ENCODE results near the gene SFXN5. TPM values are rescaled to one million over a fixed set of nuclear protein-coding genes. Genes with fewer than 3 reads are reported as not detected.

SFXN5 gene
- total RNA-seq, 1 experiment from 2014 or later = 25.9 TPM

DNA sequence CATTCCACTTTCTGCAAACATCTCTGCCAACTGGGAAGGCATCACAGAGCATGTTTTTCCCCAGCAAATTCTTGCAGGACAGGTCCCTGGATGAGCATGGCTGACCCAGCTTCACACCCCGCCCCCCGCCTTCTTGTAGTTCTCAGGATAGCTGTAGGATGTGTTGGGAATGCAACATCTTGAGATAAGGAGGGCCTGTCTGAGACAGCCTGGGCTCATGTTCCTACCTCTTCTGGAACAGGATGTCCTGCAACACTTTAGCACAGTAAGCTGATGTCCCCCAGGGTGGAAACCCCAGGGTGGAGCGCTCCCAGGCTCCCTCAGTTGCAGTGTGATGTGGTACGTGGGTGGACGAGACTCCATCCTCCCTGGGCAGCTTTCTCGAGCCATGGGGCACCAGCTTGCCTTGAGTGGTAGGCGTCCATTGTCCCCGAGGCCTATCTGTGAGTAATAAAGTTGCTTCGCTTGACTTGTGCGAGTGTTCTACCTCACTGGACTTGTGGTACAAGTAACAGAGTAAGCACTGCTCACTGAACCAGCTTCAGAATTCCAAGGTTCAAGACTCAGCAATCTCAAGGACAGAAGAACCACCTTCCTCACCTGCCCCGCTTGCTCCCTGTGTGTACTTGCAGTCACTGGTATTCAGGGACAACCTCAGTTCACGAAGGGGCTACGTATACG, 105.6 kb downstream of the SFXN5 start:
- Mint-ChIP-seq H3K36me3 (peaks cover 1% of the 10 kb centered on the region; the same call in 1 of the 2 replicates), H3K4me3 (no peak overlapping the region), H3K9me3 (no peaks in the 10 kb centered on the region), H3K27ac (no peak overlapping the region), H3K4me1 (peaks cover 42% of the 10 kb centered on the region), H3K27me3 (ENCODE audit: low read depth) (peaks cover 7% of the 10 kb centered on the region; the same call in 1 of the 2 replicates)
- CTCF ChIA-PET = interaction anchor here (1.0 to 5.8 kb wide), 7 partner anchors 8 to 211 kb away, joined by 3 to 80 read pairs (median 3); partner anchors contain the start of gene EMX1
- no peak for TF ChIP-seq HMGA2 (CRISPR knock-in tag; IDR thresholded peaks at IDR 0.05)
- TF ChIP-seq JAZF1 (CRISPR knock-in tag; IDR thresholded peaks at IDR 0.05) = no peak
- TF ChIP-seq, protein P1, sequence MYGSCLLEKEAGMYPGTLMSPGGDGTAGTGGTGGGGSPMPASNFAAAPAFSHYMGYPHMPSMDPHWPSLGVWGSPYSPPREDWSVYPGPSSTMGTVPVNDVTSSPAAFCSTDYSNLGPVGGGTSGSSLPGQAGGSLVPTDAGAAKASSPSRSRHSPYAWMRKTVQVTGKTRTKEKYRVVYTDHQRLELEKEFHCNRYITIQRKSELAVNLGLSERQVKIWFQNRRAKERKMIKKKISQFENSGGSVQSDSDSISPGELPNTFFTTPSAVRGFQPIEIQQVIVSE (CRISPR knock-in tag; IDR thresholded peaks at IDR 0.05; ENCODE audit: borderline replicate concordance) = no peak
- TF ChIP-seq, protein P2, sequence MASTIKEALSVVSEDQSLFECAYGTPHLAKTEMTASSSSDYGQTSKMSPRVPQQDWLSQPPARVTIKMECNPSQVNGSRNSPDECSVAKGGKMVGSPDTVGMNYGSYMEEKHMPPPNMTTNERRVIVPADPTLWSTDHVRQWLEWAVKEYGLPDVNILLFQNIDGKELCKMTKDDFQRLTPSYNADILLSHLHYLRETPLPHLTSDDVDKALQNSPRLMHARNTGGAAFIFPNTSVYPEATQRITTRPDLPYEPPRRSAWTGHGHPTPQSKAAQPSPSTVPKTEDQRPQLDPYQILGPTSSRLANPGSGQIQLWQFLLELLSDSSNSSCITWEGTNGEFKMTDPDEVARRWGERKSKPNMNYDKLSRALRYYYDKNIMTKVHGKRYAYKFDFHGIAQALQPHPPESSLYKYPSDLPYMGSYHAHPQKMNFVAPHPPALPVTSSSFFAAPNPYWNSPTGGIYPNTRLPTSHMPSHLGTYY (CRISPR knock-in tag; IDR thresholded peaks at IDR 0.05) = no peak
- TF ChIP-seq, protein P3, sequence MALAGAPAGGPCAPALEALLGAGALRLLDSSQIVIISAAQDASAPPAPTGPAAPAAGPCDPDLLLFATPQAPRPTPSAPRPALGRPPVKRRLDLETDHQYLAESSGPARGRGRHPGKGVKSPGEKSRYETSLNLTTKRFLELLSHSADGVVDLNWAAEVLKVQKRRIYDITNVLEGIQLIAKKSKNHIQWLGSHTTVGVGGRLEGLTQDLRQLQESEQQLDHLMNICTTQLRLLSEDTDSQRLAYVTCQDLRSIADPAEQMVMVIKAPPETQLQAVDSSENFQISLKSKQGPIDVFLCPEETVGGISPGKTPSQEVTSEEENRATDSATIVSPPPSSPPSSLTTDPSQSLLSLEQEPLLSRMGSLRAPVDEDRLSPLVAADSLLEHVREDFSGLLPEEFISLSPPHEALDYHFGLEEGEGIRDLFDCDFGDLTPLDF (CRISPR knock-in tag; IDR thresholded peaks at IDR 0.05) = no peak
- TF ChIP-seq ZNF138 (CRISPR knock-in tag; conservative IDR thresholded peaks at IDR 0.05) = no peak
- no peak for TF ChIP-seq MYBL2 (CRISPR knock-in tag; IDR thresholded peaks at IDR 0.05)
- TF ChIP-seq, protein P4, sequence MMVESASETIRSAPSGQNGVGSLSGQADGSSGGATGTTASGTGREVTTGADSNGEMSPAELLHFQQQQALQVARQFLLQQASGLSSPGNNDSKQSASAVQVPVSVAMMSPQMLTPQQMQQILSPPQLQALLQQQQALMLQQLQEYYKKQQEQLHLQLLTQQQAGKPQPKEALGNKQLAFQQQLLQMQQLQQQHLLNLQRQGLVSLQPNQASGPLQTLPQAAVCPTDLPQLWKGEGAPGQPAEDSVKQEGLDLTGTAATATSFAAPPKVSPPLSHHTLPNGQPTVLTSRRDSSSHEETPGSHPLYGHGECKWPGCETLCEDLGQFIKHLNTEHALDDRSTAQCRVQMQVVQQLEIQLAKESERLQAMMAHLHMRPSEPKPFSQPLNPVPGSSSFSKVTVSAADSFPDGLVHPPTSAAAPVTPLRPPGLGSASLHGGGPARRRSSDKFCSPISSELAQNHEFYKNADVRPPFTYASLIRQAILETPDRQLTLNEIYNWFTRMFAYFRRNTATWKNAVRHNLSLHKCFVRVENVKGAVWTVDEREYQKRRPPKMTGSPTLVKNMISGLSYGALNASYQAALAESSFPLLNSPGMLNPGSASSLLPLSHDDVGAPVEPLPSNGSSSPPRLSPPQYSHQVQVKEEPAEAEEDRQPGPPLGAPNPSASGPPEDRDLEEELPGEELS (CRISPR knock-in tag; IDR thresholded peaks at IDR 0.05) = no peak
- no peak for TF ChIP-seq CREM (CRISPR knock-in tag; IDR thresholded peaks at IDR 0.05)
- no peak for TF ChIP-seq FOXJ3 (CRISPR knock-in tag; IDR thresholded peaks at IDR 0.05; ENCODE audit: borderline replicate concordance)
- TF ChIP-seq NFYB (CRISPR knock-in tag; conservative IDR thresholded peaks at IDR 0.05; ENCODE audit: low read depth) = no peak
- TF ChIP-seq, protein P5, sequence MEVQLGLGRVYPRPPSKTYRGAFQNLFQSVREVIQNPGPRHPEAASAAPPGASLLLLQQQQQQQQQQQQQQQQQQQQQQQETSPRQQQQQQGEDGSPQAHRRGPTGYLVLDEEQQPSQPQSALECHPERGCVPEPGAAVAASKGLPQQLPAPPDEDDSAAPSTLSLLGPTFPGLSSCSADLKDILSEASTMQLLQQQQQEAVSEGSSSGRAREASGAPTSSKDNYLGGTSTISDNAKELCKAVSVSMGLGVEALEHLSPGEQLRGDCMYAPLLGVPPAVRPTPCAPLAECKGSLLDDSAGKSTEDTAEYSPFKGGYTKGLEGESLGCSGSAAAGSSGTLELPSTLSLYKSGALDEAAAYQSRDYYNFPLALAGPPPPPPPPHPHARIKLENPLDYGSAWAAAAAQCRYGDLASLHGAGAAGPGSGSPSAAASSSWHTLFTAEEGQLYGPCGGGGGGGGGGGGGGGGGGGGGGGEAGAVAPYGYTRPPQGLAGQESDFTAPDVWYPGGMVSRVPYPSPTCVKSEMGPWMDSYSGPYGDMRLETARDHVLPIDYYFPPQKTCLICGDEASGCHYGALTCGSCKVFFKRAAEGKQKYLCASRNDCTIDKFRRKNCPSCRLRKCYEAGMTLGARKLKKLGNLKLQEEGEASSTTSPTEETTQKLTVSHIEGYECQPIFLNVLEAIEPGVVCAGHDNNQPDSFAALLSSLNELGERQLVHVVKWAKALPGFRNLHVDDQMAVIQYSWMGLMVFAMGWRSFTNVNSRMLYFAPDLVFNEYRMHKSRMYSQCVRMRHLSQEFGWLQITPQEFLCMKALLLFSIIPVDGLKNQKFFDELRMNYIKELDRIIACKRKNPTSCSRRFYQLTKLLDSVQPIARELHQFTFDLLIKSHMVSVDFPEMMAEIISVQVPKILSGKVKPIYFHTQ (CRISPR knock-in tag; IDR thresholded peaks at IDR 0.05) = no peak
- POLR2A ChIA-PET = no interaction called here
- DNase-seq (ENCODE audit: low spot score) (no peak), ATAC-seq (no peak)

DNA sequence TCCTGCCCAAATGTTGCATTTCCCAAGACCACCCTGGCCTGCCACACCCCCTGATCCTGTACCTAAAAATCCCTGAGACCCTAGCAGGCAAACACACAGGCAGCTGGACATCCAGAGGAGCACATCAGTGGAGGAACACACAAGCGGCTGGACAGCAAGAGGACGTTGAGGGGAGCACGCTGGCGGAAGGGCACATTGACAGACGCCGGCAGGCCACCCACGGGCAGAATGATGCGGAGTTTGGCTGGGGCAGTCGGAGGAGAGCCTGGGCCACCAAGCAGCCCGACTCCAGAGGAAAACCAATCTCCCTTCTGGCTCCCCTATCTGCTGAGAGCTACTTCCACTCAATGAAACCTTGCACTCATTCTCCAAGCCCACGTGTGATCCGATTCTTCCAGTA, 106.5 kb downstream of the SFXN5 start:
- Mint-ChIP-seq H3K36me3 (peaks cover 3% of the 10 kb centered on the region; the same call in 1 of the 2 replicates), H3K4me1 (peaks cover 49% of the 10 kb centered on the region), H3K4me3 (no peak overlapping the region), H3K9me3 (no peaks in the 10 kb centered on the region), H3K27me3 (ENCODE audit: low read depth) (peaks cover 7% of the 10 kb centered on the region; the same call in 1 of the 2 replicates), H3K27ac (no peak overlapping the region)
- DNase-seq (ENCODE audit: low spot score) = no peak
- ChIA-PET CTCF (interaction anchor here (1.0 to 5.8 kb wide), 7 partner anchors 9 to 212 kb away, joined by 3 to 80 read pairs (median 18); partner anchors contain the start of genes EMX1 and SPR), POLR2A (interaction anchor here (4.0 kb wide), 1 partner anchor 48 kb away, joined by 30 read pairs; the partner anchor contains the start of gene EMX1)
- ATAC-seq = no peak
- TF ChIP-seq, protein P6, sequence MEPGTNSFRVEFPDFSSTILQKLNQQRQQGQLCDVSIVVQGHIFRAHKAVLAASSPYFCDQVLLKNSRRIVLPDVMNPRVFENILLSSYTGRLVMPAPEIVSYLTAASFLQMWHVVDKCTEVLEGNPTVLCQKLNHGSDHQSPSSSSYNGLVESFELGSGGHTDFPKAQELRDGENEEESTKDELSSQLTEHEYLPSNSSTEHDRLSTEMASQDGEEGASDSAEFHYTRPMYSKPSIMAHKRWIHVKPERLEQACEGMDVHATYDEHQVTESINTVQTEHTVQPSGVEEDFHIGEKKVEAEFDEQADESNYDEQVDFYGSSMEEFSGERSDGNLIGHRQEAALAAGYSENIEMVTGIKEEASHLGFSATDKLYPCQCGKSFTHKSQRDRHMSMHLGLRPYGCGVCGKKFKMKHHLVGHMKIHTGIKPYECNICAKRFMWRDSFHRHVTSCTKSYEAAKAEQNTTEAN (CRISPR knock-in tag; IDR thresholded peaks at IDR 0.05) = no peak
- no peak for TF ChIP-seq NFATC4 (CRISPR knock-in tag; IDR thresholded peaks at IDR 0.05)
- no peak for TF ChIP-seq SMAD4 (CRISPR knock-in tag; IDR thresholded peaks at IDR 0.05)
- TF ChIP-seq ZNF423 (CRISPR knock-in tag; IDR thresholded peaks at IDR 0.05) = no peak
- TF ChIP-seq, protein P7, sequence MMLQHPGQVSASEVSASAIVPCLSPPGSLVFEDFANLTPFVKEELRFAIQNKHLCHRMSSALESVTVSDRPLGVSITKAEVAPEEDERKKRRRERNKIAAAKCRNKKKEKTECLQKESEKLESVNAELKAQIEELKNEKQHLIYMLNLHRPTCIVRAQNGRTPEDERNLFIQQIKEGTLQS (CRISPR knock-in tag; conservative IDR thresholded peaks at IDR 0.05) = no peak
- TF ChIP-seq, protein P8, sequence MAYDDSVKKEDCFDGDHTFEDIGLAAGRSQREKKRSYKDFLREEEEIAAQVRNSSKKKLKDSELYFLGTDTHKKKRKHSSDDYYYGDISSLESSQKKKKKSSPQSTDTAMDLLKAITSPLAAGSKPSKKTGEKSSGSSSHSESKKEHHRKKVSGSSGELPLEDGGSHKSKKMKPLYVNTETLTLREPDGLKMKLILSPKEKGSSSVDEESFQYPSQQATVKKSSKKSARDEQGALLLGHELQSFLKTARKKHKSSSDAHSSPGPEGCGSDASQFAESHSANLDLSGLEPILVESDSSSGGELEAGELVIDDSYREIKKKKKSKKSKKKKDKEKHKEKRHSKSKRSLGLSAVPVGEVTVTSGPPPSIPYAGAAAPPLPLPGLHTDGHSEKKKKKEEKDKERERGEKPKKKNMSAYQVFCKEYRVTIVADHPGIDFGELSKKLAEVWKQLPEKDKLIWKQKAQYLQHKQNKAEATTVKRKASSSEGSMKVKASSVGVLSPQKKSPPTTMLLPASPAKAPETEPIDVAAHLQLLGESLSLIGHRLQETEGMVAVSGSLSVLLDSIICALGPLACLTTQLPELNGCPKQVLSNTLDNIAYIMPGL (CRISPR knock-in tag; IDR thresholded peaks at IDR 0.05) = no peak
- no peak for TF ChIP-seq IRF2 (CRISPR knock-in tag; IDR thresholded peaks at IDR 0.05; ENCODE audit: borderline replicate concordance, low read depth)
- TF ChIP-seq, protein P2 (CRISPR knock-in tag; IDR thresholded peaks at IDR 0.05) = no peak
